ENCODE data around the gene ENTR1. TPM values are rescaled to one million over a fixed set of nuclear protein-coding genes. Genes with fewer than 3 reads are reported as not detected.
A peak's percentile ranks its signal among the peaks of the same experiment; 100 is the strongest.

The ENTR1 gene
- polyA plus RNA-seq, 3 donors, result 3.3 to 60.0 (median 9.6) TPM

- H3K27ac ChIP-seq (ENCODE audit: low read depth in 1 of 2, low read length in 2 of 2), result no peak overlapping the region
- DNase-seq, result no peak
- Mint-ChIP-seq H3K36me3 (peaks cover 69 to 88% of the 10 kb centered on the region in 2 donors), H3K27me3 (ENCODE audit: low read depth in 3 of 3) (no peaks in the 10 kb centered on the region), H3K9me3 (no peaks in the 10 kb centered on the region), H3K4me3 (no peak overlapping the region), H3K27ac (peak overlapping the region in 1 of 7 donors; percentile 51), H3K4me1 (peaks cover 2% of the 10 kb centered on the region)
- H3K9me3 ChIP-seq (replicated peaks in 1 of 2; ENCODE audit: control insufficient read depth in 1 of 2, insufficient read depth in 1 of 2, low read length in 2 of 2), result no peaks in the 10 kb centered on the region
- H4K20me1 ChIP-seq (ENCODE audit: insufficient read depth, low read length), result peaks cover 28% of the 10 kb centered on the region
- 96% methylated on average over 20 of the region's 20 CpGs for WGBS (ENCODE audit: insufficient coverage)
- peaks cover 79 to 87% of the 10 kb centered on the region in 2 donors for H3K36me3 ChIP-seq (replicated peaks in 1 of 2; ENCODE audit: control insufficient read depth in 1 of 2, insufficient read depth in 2 of 2, low read length in 2 of 2)
- H3K4me2 ChIP-seq (replicated peaks; ENCODE audit: extremely low read depth, low read length, poor library complexity, severe bottlenecking), result no peak overlapping the region
- H2AFZ ChIP-seq (ENCODE audit: insufficient read depth, low read depth, low read length, poor library complexity, severe bottlenecking), result no peak overlapping the region
- H3K4me1 ChIP-seq (ENCODE audit: control insufficient read depth in 1 of 2, insufficient read depth in 2 of 2, low read length in 2 of 2), result peaks cover 3 to 7% of the 10 kb centered on the region in 2 donors
- H3K9ac ChIP-seq (ENCODE audit: insufficient read depth, low read length, poor library complexity, severe bottlenecking), result no peak overlapping the region
- intact Hi-C loops (cut with micrococcal nuclease), result no loop called here
- peaks cover under 1% of the 10 kb centered on the region for H3K79me2 ChIP-seq (ENCODE audit: insufficient read depth, low read length)
- TF ChIP-seq CTCF (IDR thresholded peaks at IDR 0.05), result no peak
- no peak overlapping the region for H3K4me3 ChIP-seq (replicated peaks in 1 of 3; ENCODE audit: low read depth in 2 of 3, low read length in 3 of 3)
- no peaks in the 10 kb centered on the region for H3K27me3 ChIP-seq (ENCODE audit: control insufficient read depth in 2 of 2, insufficient read depth in 2 of 2, low read length in 2 of 2)
Measured at GRCh38 chr9:136444102-136444501, 33.7 kb upstream of the ENTR1 start.

- no peaks in the 10 kb centered on the region for H3K9me3 ChIP-seq (replicated peaks in 1 of 2; ENCODE audit: control insufficient read depth in 1 of 2, insufficient read depth in 1 of 2, low read length in 2 of 2)
- H3K27me3 ChIP-seq (ENCODE audit: control insufficient read depth in 2 of 2, insufficient read depth in 2 of 2, low read length in 2 of 2), result peaks cover 0 to 2% of the 10 kb centered on the region in 2 donors
- H2AFZ ChIP-seq (ENCODE audit: insufficient read depth, low read depth, low read length, poor library complexity, severe bottlenecking), result no peak overlapping the region
- Mint-ChIP-seq H3K4me3 (no peak overlapping the region), H3K36me3 (peaks cover 64 to 84% of the 10 kb centered on the region in 2 donors), H3K27me3 (ENCODE audit: low read depth in 3 of 3) (peaks cover 0 to 3% (median 0%) of the 10 kb centered on the region in 3 donors), H3K4me1 (peaks cover 2% of the 10 kb centered on the region), H3K27ac (no peak overlapping the region), H3K9me3 (no peaks in the 10 kb centered on the region)
- peaks cover 30% of the 10 kb centered on the region for H4K20me1 ChIP-seq (ENCODE audit: insufficient read depth, low read length)
- TF ChIP-seq CTCF (IDR thresholded peaks at IDR 0.05), result no peak
- H3K9ac ChIP-seq (ENCODE audit: insufficient read depth, low read length, poor library complexity, severe bottlenecking), result no peak overlapping the region
- H3K27ac ChIP-seq (ENCODE audit: low read depth in 1 of 2, low read length in 2 of 2), result no peak overlapping the region
- intact Hi-C loops (cut with micrococcal nuclease), result no loop called here
- no peak for DNase-seq
- H3K79me2 ChIP-seq (ENCODE audit: insufficient read depth, low read length), result peaks cover 4% of the 10 kb centered on the region
- H3K4me3 ChIP-seq (replicated peaks in 1 of 3; ENCODE audit: low read depth in 2 of 3, low read length in 3 of 3), result no peak overlapping the region
- H3K4me1 ChIP-seq (ENCODE audit: control insufficient read depth in 1 of 2, insufficient read depth in 2 of 2, low read length in 2 of 2), result peaks cover 6 to 12% of the 10 kb centered on the region in 2 donors
- no peak overlapping the region for H3K4me2 ChIP-seq (replicated peaks; ENCODE audit: extremely low read depth, low read length, poor library complexity, severe bottlenecking)
- WGBS (ENCODE audit: insufficient coverage), result 93% methylated on average over 3 of the region's 7 CpGs
- peaks cover 75 to 83% of the 10 kb centered on the region in 2 donors for H3K36me3 ChIP-seq (replicated peaks in 1 of 2; ENCODE audit: control insufficient read depth in 1 of 2, insufficient read depth in 2 of 2, low read length in 2 of 2)
Measured at GRCh38 chr9:136443687-136444086, 33.3 kb upstream of the ENTR1 start.

Measured in CD14-positive monocyte (primary cell).